H1 (cell line): ENCODE data around the gene CYSRT1. TPM values are rescaled to one million over a fixed set of nuclear protein-coding genes. Genes with fewer than 3 reads are reported as not detected.
A peak's percentile ranks its signal among the peaks of the same experiment; 100 is the strongest.

Experiments used
- ASH2L ChIP-seq: fragments of 200-600, 300-600 bp; sonication (generic); IDR thresholded peaks from one replicate; pipeline ENCODE4 v1.7.1; 2017; ENCODE audit warnings: low read length
- ATF3 ChIP-seq: IDR thresholded peaks from 2 replicates; pipeline ENCODE4 v1.6.1; 2011; ENCODE audit warnings: low read depth, mild to moderate bottlenecking, low read length; ENCODE audit not compliant: insufficient read depth
- BACH1 ChIP-seq: IDR thresholded peaks from 2 replicates; pipeline ENCODE4 v1.6.1; 2012; ENCODE audit warnings: low read length, improper control_type of control experiment
- BRCA1 ChIP-seq: IDR thresholded peaks from 2 replicates; pipeline ENCODE4 v1.6.1; 2012; ENCODE audit warnings: low read depth, low read length, improper control_type of control experiment
- CBX5 ChIP-seq: fragments of 300-800, 300-1000 bp; sonication (generic); IDR thresholded peaks from 2 replicates; pipeline ENCODE4 v1.7.1; 2016; ENCODE audit warnings: antibody characterized with exemption, low read length, low read depth
- CHD1 ChIP-seq: IDR thresholded peaks from 2 replicates; pipeline ENCODE4 v1.6.1; 2012; ENCODE audit warnings: low read depth, low read length, improper control_type of control experiment
- CTCF ChIP-seq, 3 experiments: IDR thresholded peaks; 1 replicate in 2 of 3; 2 replicates in 1 of 3; pipeline versions ENCODE4 v1.5.1 to v1.6.1; 2011; ENCODE audit warnings: low read length in 3 of 3, mild to moderate bottlenecking in 3 of 3, inconsistent platforms in 2 of 3, low read depth in 1 of 3, moderate library complexity in 1 of 3; ENCODE audit not compliant: insufficient read depth in 1 of 3; ENCODE audit errors: control extremely low read depth in 1 of 3
- EP300 ChIP-seq, 2 experiments: IDR thresholded peaks; 1 replicate in 1 of 2; 2 replicates in 1 of 2; pipeline ENCODE4 v1.6.1; 2011 to 2012; ENCODE audit warnings: low read depth in 2 of 2, low read length in 2 of 2, mild to moderate bottlenecking in 2 of 2, borderline replicate concordance in 1 of 2, inconsistent platforms in 1 of 2, moderate library complexity in 1 of 2
- MAX ChIP-seq: IDR thresholded peaks from 2 replicates; pipeline ENCODE4 v1.6.1; 2012; ENCODE audit warnings: inconsistent platforms
- NANOG ChIP-seq: IDR thresholded peaks from 2 replicates; pipeline ENCODE4 v1.6.1; 2011; ENCODE audit warnings: low read length, low read depth, mild to moderate bottlenecking, inconsistent platforms; ENCODE audit not compliant: insufficient read depth, poor library complexity, severe bottlenecking
- RAD21 ChIP-seq, 2 experiments: IDR thresholded peaks in 1 of 2; conservative IDR thresholded peaks in 1 of 2; 2 replicates each; pipeline ENCODE4 v1.6.1; 2011; ENCODE audit warnings: low read depth in 2 of 2, low read length in 2 of 2, improper control_type of control experiment in 1 of 2, inconsistent platforms in 1 of 2, mild to moderate bottlenecking in 1 of 2, moderate library complexity in 1 of 2
- RFX5 ChIP-seq: IDR thresholded peaks from 2 replicates; pipeline ENCODE4 v1.6.1; 2011; ENCODE audit warnings: low read depth, low read length, improper control_type of control experiment, borderline replicate concordance
- RXRA ChIP-seq: IDR thresholded peaks from 2 replicates; pipeline ENCODE4 v1.6.1; 2011; ENCODE audit warnings: low read depth, mild to moderate bottlenecking, low read length, moderate library complexity; ENCODE audit not compliant: insufficient read depth
- SIX5 ChIP-seq: IDR thresholded peaks from 2 replicates; pipeline ENCODE4 v1.6.1; 2011; ENCODE audit warnings: mild to moderate bottlenecking, low read depth, low read length
- SP1 ChIP-seq: IDR thresholded peaks from 2 replicates; pipeline ENCODE4 v1.6.1; 2011; ENCODE audit warnings: low read depth, low read length
- SRF ChIP-seq: IDR thresholded peaks from 2 replicates; pipeline ENCODE4 v1.6.1; 2011; ENCODE audit warnings: mild to moderate bottlenecking, low read depth, low read length, moderate library complexity
- SUZ12 ChIP-seq: fragments of 200-600 bp; sonication (generic); IDR thresholded peaks from 2 replicates; pipeline ENCODE4 v1.6.1; 2012; ENCODE audit warnings: mild to moderate bottlenecking, inconsistent platforms, low read length, moderate library complexity, mixed read lengths
- TAF7 ChIP-seq: optimal IDR thresholded peaks from 2 replicates; pipeline ENCODE3; 2011; ENCODE audit warnings: low read depth, mild to moderate bottlenecking, inconsistent platforms, low read length, moderate library complexity, borderline replicate concordance
- TBP ChIP-seq: IDR thresholded peaks from 2 replicates; pipeline ENCODE4 v1.6.1; 2011; ENCODE audit warnings: low read depth, low read length, improper control_type of control experiment
- TCF12 ChIP-seq: IDR thresholded peaks from 2 replicates; pipeline ENCODE4 v1.6.1; 2011; ENCODE audit warnings: low read depth, mild to moderate bottlenecking, low read length
- polyA plus RNA-seq, 7 experiments: library from polyadenylated mRNA; depleted of rRNA in 3 of 7; stranded (reverse) in 5 of 7; unstranded in 2 of 7; fragments of >200 nt in 5 of 7; fragments of 200-250 nt in 2 of 7; gene quantifications; 1 replicate in 5 of 7; 2 replicates in 1 of 7; 4 replicates in 1 of 7; pipeline versions ENCODE4 v1.2.1 to v1.2.3, GENCODE V29; 2011 to 2013; ENCODE audit warnings: missing spikeins in 2 of 7, mixed read lengths in 2 of 7
- total RNA-seq: library from RNA; stranded (reverse); fragmentation: NEBNext Ultra II Directional; extraction: Animal tissue kit (Norgen Biotek cat#: 25700); gene quantifications from 2 replicates; pipeline ENCODE4 v1.2.1, GENCODE V29; 2021

The CYSRT1 gene
- total and polyA plus RNA-seq, 2 of the 8 experiments (the other 6 are each of a cell fraction or from before 2014, with no cell fraction given) = 1.0 to 6.5 TPM

- TF ChIP-seq CHD1 = no peak
- TF ChIP-seq SP1 = peak; percentile 93
- peak; percentile 73 for TF ChIP-seq BACH1
- TF ChIP-seq RAD21 (IDR thresholded peaks at IDR 0.05 in 1 of 2, conservative IDR thresholded peaks at IDR 0.05 in 1 of 2; ENCODE audit: low read depth in 2 of 2, low read length in 2 of 2) = no peak
- peak; percentile 43 for TF ChIP-seq TAF7
- no peak for TF ChIP-seq RXRA
- TF ChIP-seq TCF12 = no peak
- no peak for TF ChIP-seq ATF3
- no peak for TF ChIP-seq EP300 (IDR thresholded peaks at IDR 0.05; ENCODE audit: borderline replicate concordance in 1 of 2, low read depth in 2 of 2, low read length in 2 of 2)
- no peak for TF ChIP-seq SIX5
- no peak for TF ChIP-seq TBP
- no peak for TF ChIP-seq CTCF (IDR thresholded peaks at IDR 0.05; ENCODE audit: control extremely low read depth in 1 of 3, insufficient read depth in 1 of 3, low read depth in 1 of 3, low read length in 3 of 3)
- TF ChIP-seq ASH2L = peak; percentile 21
- TF ChIP-seq CBX5 = no peak
- TF ChIP-seq SUZ12 = no peak
- TF ChIP-seq BRCA1 = no peak
- TF ChIP-seq SRF = no peak
- TF ChIP-seq RFX5 = no peak
- TF ChIP-seq NANOG = no peak
- no peak for TF ChIP-seq MAX
Observed at GRCh38 chr9:137223078-137223970, 1.6 kb upstream of the CYSRT1 start (continued).
